WERI-Rb-1 (cell line): ENCODE results near the gene HIPK2.

Experiments
- DNase-seq: peaks from one replicate; pipeline ENCODE4 v3.0.0-alpha.2; 2020
- H3K27ac ChIP-seq: fragments of 250-450 bp; sonication (Bioruptor Pico); 2 replicates; pipeline ENCODE4 v1.5.1; 2020; ENCODE audit warnings: mild to moderate bottlenecking, moderate library complexity
- H3K27me3 ChIP-seq: fragments of 250-450 bp; sonication (Bioruptor Pico); 2 replicates; pipeline ENCODE4 v1.5.1; 2021; ENCODE audit warnings: mild to moderate bottlenecking, low read depth, moderate library complexity; ENCODE audit not compliant: insufficient read depth, severe bottlenecking
- H3K36me3 ChIP-seq: fragments of 250-450 bp; sonication (Bioruptor Pico); 2 replicates; pipeline ENCODE4 v1.5.1; 2020; ENCODE audit warnings: mild to moderate bottlenecking, moderate library complexity
- H3K4me3 ChIP-seq: 2 replicates; pipeline ENCODE4 v1.5.1; 2011; ENCODE audit warnings: low read depth, mild to moderate bottlenecking, control low read depth, low read length
- H3K9me3 ChIP-seq: fragments of 250-450 bp; sonication (Bioruptor Pico); 2 replicates; pipeline ENCODE4 v1.5.1; 2021; ENCODE audit warnings: mild to moderate bottlenecking, moderate library complexity; ENCODE audit not compliant: severe bottlenecking
- CTCF ChIP-seq: IDR thresholded peaks from 2 replicates; pipeline ENCODE4 v1.5.1; 2011; ENCODE audit warnings: low read depth, mild to moderate bottlenecking, control low read depth, inconsistent platforms, low read length

Gene HIPK2

GRCh38 chr7:139741789-139742344, 35.9 kb downstream of the HIPK2 start:
- peaks cover 12% of the 10 kb centered on the region for H3K36me3 ChIP-seq
- H3K27me3 ChIP-seq = no peaks in the 10 kb centered on the region
- H3K4me3 ChIP-seq = no peak overlapping the region
- no peak for DNase-seq
- TF ChIP-seq CTCF = no peak
- no peak overlapping the region for H3K27ac ChIP-seq
- H3K9me3 ChIP-seq = no peaks in the 10 kb centered on the region

GRCh38 chr7:139741239-139741638, 36.6 kb downstream of the HIPK2 start:
- peaks cover 12% of the 10 kb centered on the region for H3K36me3 ChIP-seq
- no peak for TF ChIP-seq CTCF
- H3K9me3 ChIP-seq = no peaks in the 10 kb centered on the region
- H3K27me3 ChIP-seq = no peaks in the 10 kb centered on the region
- no peak overlapping the region for H3K4me3 ChIP-seq
- no peak for DNase-seq
- H3K27ac ChIP-seq = no peak overlapping the region

GRCh38 chr7:139739863-139740597, 37.8 kb downstream of the HIPK2 start:
- DNase-seq = no peak
- TF ChIP-seq CTCF = no peak
- H3K36me3 ChIP-seq = peaks cover 12% of the 10 kb centered on the region

GRCh38 chr7:139738772-139739171, 39.0 kb downstream of the HIPK2 start:
- no peak overlapping the region for H3K4me3 ChIP-seq
- H3K27me3 ChIP-seq = no peaks in the 10 kb centered on the region
- no peak overlapping the region for H3K27ac ChIP-seq
- no peak for TF ChIP-seq CTCF
- no peaks in the 10 kb centered on the region for H3K9me3 ChIP-seq
- peaks cover 9% of the 10 kb centered on the region for H3K36me3 ChIP-seq
- DNase-seq = no peak

More at GRCh38 chr7:139739863-139740597, 37.8 kb downstream of the HIPK2 start:
- H3K27me3 ChIP-seq = no peaks in the 10 kb centered on the region
- H3K27ac ChIP-seq = no peak overlapping the region
- no peaks in the 10 kb centered on the region for H3K9me3 ChIP-seq
- no peak overlapping the region for H3K4me3 ChIP-seq

- Histone ChIP-seq H3K9me3 (no peaks in the 10 kb centered on the region), H3K27me3 (no peaks in the 10 kb centered on the region), H3K36me3 (peaks cover 9% of the 10 kb centered on the region), H3K4me3 (no peak overlapping the region), H3K27ac (no peak overlapping the region)
- no peak for DNase-seq
- TF ChIP-seq CTCF = no peak
Measured at GRCh38 chr7:139738101-139738489, 39.7 kb downstream of the HIPK2 start.
